Measurements from ENCODE around the gene MYH9.

GRCh38 chr22:36368359-36368983, 19.3 kb downstream of the MYH9 start:
- TF ChIP-seq CTCF (conservative IDR thresholded peaks at IDR 0.05), result peak; percentile 56; the same call in 1 of the 2 replicates
- no peak for TF ChIP-seq EZH2 (IDR thresholded peaks at IDR 0.05; ENCODE audit: low read depth)
